Activated B cell treated with CpG ODN at 0.5 μM for 24 hours (primary cell): ENCODE measurements around the gene AMBRA1. TPM values are rescaled to one million over a fixed set of nuclear protein-coding genes. Genes with fewer than 3 reads are reported as not detected.

Experiments used
- ATAC-seq: fragments of 200-7000 bp; cut with Tn5 transposase; one replicate; pipeline ENCODE4 v1.10.0; 2021; ENCODE audit warnings: low read depth, mild to moderate bottlenecking, moderate library complexity
- CTCF ChIA-PET: fragments of 350-600 bp; sonication (Branson Sonifier 250); formaldehyde crosslinking; loops from one replicate; lab custom pipeline; 2021; ENCODE audit warnings: antibody characterized with exemption; lab: Charles Lee
- POLR2A ChIA-PET: fragments of 350-600 bp; sonication (Branson Sonifier 250); formaldehyde crosslinking; loops from one replicate; lab custom pipeline; 2021; ENCODE audit warnings: antibody characterized with exemption; lab: Charles Lee
- DNase-seq: peaks from one replicate; pipeline ENCODE4 v3.0.0; 2022
- H3K27ac Mint-ChIP-seq: one replicate; pipeline ENCODE4 v1.8.0; 2020; ENCODE audit warnings: mixed read lengths
- H3K27me3 Mint-ChIP-seq: one replicate; pipeline ENCODE4 v1.8.0; 2021; ENCODE audit warnings: mixed read lengths
- H3K36me3 Mint-ChIP-seq: one replicate; pipeline ENCODE4 v1.8.0; 2021; ENCODE audit warnings: low read depth, mixed read lengths
- H3K4me1 Mint-ChIP-seq: one replicate; pipeline ENCODE4 v1.8.0; 2021; ENCODE audit warnings: mixed read lengths
- H3K4me3 Mint-ChIP-seq: one replicate; pipeline ENCODE4 v1.8.0; 2020; ENCODE audit warnings: mild to moderate bottlenecking, mixed read lengths
- H3K9me3 Mint-ChIP-seq: one replicate; pipeline ENCODE4 v1.8.0; 2020; ENCODE audit warnings: mixed read lengths
- CTCF ChIP-seq: fragments of 200-600 bp; IDR thresholded peaks from one replicate; pipeline ENCODE4 v1.8.0; 2022; ENCODE audit warnings: antibody characterized with exemption, mild to moderate bottlenecking
- intact Hi-C: fragments of 100-400 bp; cut with micrococcal nuclease; formaldehyde crosslinking; loops from one replicate; pipeline ENCODE4 v1.15.1; 2024
- total RNA-seq: library from RNA; stranded (reverse); gene quantifications from 2 replicates; pipeline ENCODE4 v1.2.3, GENCODE V29; 2022

AMBRA1 gene
- total RNA-seq, 1 donor from 2014 or later = 39.1 TPM

- Mint-ChIP-seq H3K4me1 (peaks cover 26% of the 10 kb centered on the region), H3K27ac (no peak overlapping the region), H3K27me3 (no peaks in the 10 kb centered on the region), H3K36me3 (peaks cover 2% of the 10 kb centered on the region), H3K9me3 (no peaks in the 10 kb centered on the region), H3K4me3 (no peak overlapping the region)
- DNase-seq (no peak), ATAC-seq (no peak)
- intact Hi-C loops = no loop called here
- ChIA-PET POLR2A (no interaction called here), CTCF (no interaction called here)
- TF ChIP-seq CTCF = no peak
Measured at GRCh38 chr11:46564459-46564858, 29.4 kb downstream of the AMBRA1 start.

- intact Hi-C loops = no loop called here
- H3K9me3 Mint-ChIP-seq = no peaks in the 10 kb centered on the region
- no peaks in the 10 kb centered on the region for H3K27me3 Mint-ChIP-seq
- H3K36me3 Mint-ChIP-seq = peaks cover 2% of the 10 kb centered on the region
- no peak overlapping the region for H3K27ac Mint-ChIP-seq
- peaks cover 31% of the 10 kb centered on the region for H3K4me1 Mint-ChIP-seq
- ATAC-seq (no peak), DNase-seq (no peak)
- no peak for TF ChIP-seq CTCF
- ChIA-PET POLR2A (no interaction called here), CTCF (interaction anchor here (0.9 to 1.4 kb wide), 2 partner anchors 34 kb away, joined by 3 read pairs; no protein-coding TSS in a partner anchor)
- H3K4me3 Mint-ChIP-seq = no peak overlapping the region
Measured at GRCh38 chr11:46562527-46562926, 31.3 kb downstream of the AMBRA1 start.

- ATAC-seq (no peak), DNase-seq (no peak)
- intact Hi-C loops = no loop called here
- Mint-ChIP-seq H3K4me1 (peaks cover 38% of the 10 kb centered on the region), H3K36me3 (peaks cover 2% of the 10 kb centered on the region), H3K27ac (peak overlapping the region; percentile 76), H3K4me3 (peak overlapping the region; percentile 80), H3K9me3 (no peaks in the 10 kb centered on the region), H3K27me3 (no peaks in the 10 kb centered on the region)
- ChIA-PET POLR2A (interaction anchor here (1.2 to 1.4 kb wide), 3 partner anchors 19 to 140 kb away, joined by 4 to 6 read pairs (median 4); partner anchors contain the start of genes AMBRA1, ARHGAP1 and ZNF408), CTCF (interaction anchor here (0.9 kb wide), 1 partner anchor 699 kb away, joined by 3 read pairs; no protein-coding TSS in a partner anchor)
- TF ChIP-seq CTCF = no peak
Measured at GRCh38 chr11:46560300-46560991, 33.4 kb downstream of the AMBRA1 start.

GRCh38 chr11:46559815-46560214, 34.0 kb downstream of the AMBRA1 start:
- H3K27me3 Mint-ChIP-seq = no peaks in the 10 kb centered on the region
- peaks cover 3% of the 10 kb centered on the region for H3K36me3 Mint-ChIP-seq
- H3K9me3 Mint-ChIP-seq = no peaks in the 10 kb centered on the region
- no peak overlapping the region for H3K27ac Mint-ChIP-seq
- intact Hi-C loops = loop anchor here (5.0 kb wide), 1 partner anchor 32 kb away; the partner anchor contains the start of gene AMBRA1
- no peak for DNase-seq
- CTCF ChIA-PET = interaction anchor here (0.9 kb wide), 1 partner anchor 700 kb away, joined by 3 read pairs; no protein-coding TSS in a partner anchor
- ATAC-seq = no peak
- H3K4me3 Mint-ChIP-seq = peak overlapping the region; percentile 80
- TF ChIP-seq CTCF = no peak
- H3K4me1 Mint-ChIP-seq = peaks cover 44% of the 10 kb centered on the region
- POLR2A ChIA-PET = interaction anchor here (0.6 to 1.4 kb wide), 3 partner anchors 10 to 141 kb away, joined by 4 to 9 read pairs (median 6); partner anchors contain the start of genes AMBRA1, ARHGAP1 and ZNF408

- no peak overlapping the region for H3K4me3 Mint-ChIP-seq
- intact Hi-C loops = loop anchor here (5.0 kb wide), 1 partner anchor 35 kb away; the partner anchor contains the start of gene AMBRA1
- CTCF ChIA-PET = no interaction called here
- POLR2A ChIA-PET = interaction anchor here (0.6 kb wide), 1 partner anchor 29 kb away, joined by 3 read pairs; no protein-coding TSS in a partner anchor
- H3K36me3 Mint-ChIP-seq = peaks cover 9% of the 10 kb centered on the region
- no peaks in the 10 kb centered on the region for H3K9me3 Mint-ChIP-seq
- DNase-seq (no peak), ATAC-seq (no peak)
- peaks cover 60% of the 10 kb centered on the region for H3K4me1 Mint-ChIP-seq
- H3K27me3 Mint-ChIP-seq = no peaks in the 10 kb centered on the region
- no peak for TF ChIP-seq CTCF
- H3K27ac Mint-ChIP-seq = no peak overlapping the region
Measured at GRCh38 chr11:46557684-46558151, 36.1 kb downstream of the AMBRA1 start.
